Endothelial cell of umbilical vein (primary cell): ENCODE measurements around the gene USE1. TPM values are rescaled to one million over a fixed set of nuclear protein-coding genes. Genes with fewer than 3 reads are reported as not detected.

Experiments used
- BruUV-seq: library from RNA; stranded (reverse); fragments of 400-500 nt; replicated peaks from 2 replicates; lab custom pipeline; 2021; lab: Mats Ljungman, UMichigan
- CTCF ChIA-PET: fragments of 300-600, 350-600 bp; sonication (Branson Sonifier 250); formaldehyde crosslinking; loops from one replicate; lab custom pipeline; 2021; ENCODE audit warnings: antibody characterized with exemption, inconsistent platforms; lab: Charles Lee
- POLR2A ChIA-PET: fragments of 300-600, 350-600 bp; sonication (Branson Sonifier 250); formaldehyde crosslinking; loops from one replicate; lab custom pipeline; 2021; ENCODE audit warnings: antibody characterized with exemption, inconsistent platforms; lab: Charles Lee
- DNase-seq: peaks from one replicate; pipeline ENCODE4 v3.0.0-alpha.2; 2011; ENCODE audit warnings: low read depth, low spot score
- FAIRE-seq: peaks from 2 replicates; lab custom pipeline; 2011; peaks lifted over from hg19 to GRCh38; lab: Jason Lieb, UNC
- H2AFZ ChIP-seq: 2 replicates; pipeline ENCODE4 v1.6.0; 2012; ENCODE audit warnings: low read depth, low read length, control low read depth, inconsistent platforms
- H3K27ac ChIP-seq: 2 replicates; pipeline ENCODE4 v1.5.1; 2011; ENCODE audit warnings: low read depth, mild to moderate bottlenecking, control low read depth, low read length, moderate library complexity; ENCODE audit not compliant: insufficient read depth
- H3K27me3 ChIP-seq, 2 experiments: 2 replicates each; pipeline versions ENCODE4 v1.6.0 to v1.6.1; 2011; ENCODE audit warnings: low read length in 2 of 2, mixed read lengths in 1 of 2; ENCODE audit not compliant: control insufficient read depth in 2 of 2, insufficient read depth in 2 of 2
- H3K36me3 ChIP-seq, 2 experiments: 2 replicates in 1 of 2; 3 replicates in 1 of 2; pipeline ENCODE4 v1.5.1; 2011; ENCODE audit warnings: low read length in 2 of 2, mild to moderate bottlenecking in 1 of 2, moderate library complexity in 1 of 2; ENCODE audit not compliant: control insufficient read depth in 2 of 2, insufficient read depth in 2 of 2; ENCODE audit errors: extremely low read depth in 1 of 2
- H3K4me1 ChIP-seq: 3 replicates; pipeline ENCODE4 v1.5.1; 2011; ENCODE audit warnings: mild to moderate bottlenecking, low read length; ENCODE audit not compliant: control insufficient read depth, insufficient read depth; ENCODE audit errors: extremely low read depth
- H3K4me2 ChIP-seq: 2 replicates; pipeline ENCODE4 v1.6.1; 2011; ENCODE audit warnings: low read length, control low read depth, mixed read lengths; ENCODE audit not compliant: insufficient read depth
- H3K4me3 ChIP-seq, 3 experiments: fragments of 200-600 bp in 1 of 3; sonication (generic), shearing (Covaris generic) in 1 of 3; replicated peaks in 1 of 3; 2 replicates each; pipeline ENCODE4 v1.5.1; 2011 to 2016; ENCODE audit warnings: control low read depth in 3 of 3, low read length in 3 of 3, mild to moderate bottlenecking in 2 of 3, inconsistent platforms in 1 of 3, low read depth in 1 of 3, moderate library complexity in 1 of 3; ENCODE audit not compliant: insufficient read depth in 1 of 3
- H3K79me2 ChIP-seq: 2 replicates; pipeline ENCODE4 v1.6.0; 2012; ENCODE audit warnings: low read length, inconsistent platforms; ENCODE audit not compliant: control insufficient read depth, insufficient read depth
- H3K9ac ChIP-seq: replicated peaks from 2 replicates; pipeline ENCODE3; 2011; ENCODE audit warnings: low read length, control low read depth; ENCODE audit not compliant: insufficient read depth; ENCODE audit errors: extremely low read depth
- H3K9me1 ChIP-seq: replicated peaks from 3 replicates; pipeline ENCODE4 v1.6.0; 2011; ENCODE audit warnings: mild to moderate bottlenecking, low read length; ENCODE audit not compliant: control insufficient read depth, insufficient read depth; ENCODE audit errors: extremely low read depth
- H3K9me3 ChIP-seq: replicated peaks from 2 replicates; pipeline ENCODE4 v1.5.1; 2012; ENCODE audit warnings: low read length, inconsistent platforms; ENCODE audit not compliant: control insufficient read depth, insufficient read depth
- H4K20me1 ChIP-seq: replicated peaks from 2 replicates; pipeline ENCODE3; 2011; ENCODE audit warnings: mild to moderate bottlenecking, low read length; ENCODE audit not compliant: control insufficient read depth, insufficient read depth; ENCODE audit errors: extremely low read depth
- EZH2 ChIP-seq: IDR thresholded peaks from 2 replicates; pipeline ENCODE4 v1.6.1; 2012; ENCODE audit warnings: borderline replicate concordance, low read depth, mild to moderate bottlenecking, moderate library complexity, low read length, inconsistent platforms; ENCODE audit not compliant: severe bottlenecking
- FOS ChIP-seq: IDR thresholded peaks from 2 replicates; pipeline ENCODE4 v1.6.1; 2011; ENCODE audit warnings: mild to moderate bottlenecking, low read length, moderate library complexity, borderline replicate concordance; ENCODE audit not compliant: insufficient read depth
- GATA2 ChIP-seq: IDR thresholded peaks from 2 replicates; pipeline ENCODE4 v1.7.0; 2011; ENCODE audit warnings: low read depth, mild to moderate bottlenecking, moderate library complexity, mixed read lengths, low read length; ENCODE audit not compliant: insufficient read length, insufficient read depth
- JUN ChIP-seq: IDR thresholded peaks from 2 replicates; pipeline ENCODE4 v1.6.1; 2011; ENCODE audit warnings: borderline replicate concordance, low read depth; ENCODE audit not compliant: insufficient read length, insufficient read depth
- MYC ChIP-seq: IDR thresholded peaks from one replicate; pipeline ENCODE4 v1.6.1; 2011; ENCODE audit warnings: mild to moderate bottlenecking, low read depth, low read length
- POLR2A ChIP-seq: IDR thresholded peaks from 2 replicates; pipeline ENCODE4 v1.6.1; 2012; ENCODE audit warnings: low read depth, mild to moderate bottlenecking, control low read depth, low read length
- POLR2AphosphoS5 ChIP-seq: IDR thresholded peaks from 2 replicates; pipeline ENCODE4 v1.6.1; 2012; ENCODE audit warnings: low read depth, mild to moderate bottlenecking, control low read depth, low read length, moderate library complexity; ENCODE audit not compliant: insufficient read depth
- dilution Hi-C: fragments of 300-500 bp; cut with MboI; formaldehyde crosslinking; loops from one replicate; pipeline ENCODE4 v1.15.0; 2019; ENCODE audit warnings: low sequenced_read_pairs; ENCODE audit not compliant: extremely low pct_ligation_motif_present
- intact Hi-C: fragments of 100-400 bp; cut with micrococcal nuclease; formaldehyde crosslinking; loops from one replicate; pipeline ENCODE4 v1.10.0; 2022
- polyA plus RNA-seq, 4 experiments: library from polyadenylated mRNA; depleted of rRNA in 3 of 4; stranded (reverse) in 3 of 4; unstranded in 1 of 4; fragments of >200 nt; gene quantifications; 2 replicates each; pipeline versions ENCODE4 v1.2.1 to v1.2.3, GENCODE V29; 2011 to 2012; ENCODE audit warnings: missing spikeins in 1 of 4
- total RNA-seq: library from RNA; stranded (reverse); gene quantifications from 2 replicates; pipeline ENCODE4 v1.2.3, GENCODE V29; 2021
- TF ChIP-seq, protein P1 (sequence below), 2 donors: IDR thresholded peaks; 1 replicate in 1 of 2; 2 replicates in 1 of 2; pipeline ENCODE4 v1.5.1; 2011; ENCODE audit warnings: low read length in 2 of 2, mild to moderate bottlenecking in 2 of 2, moderate library complexity in 2 of 2, control low read depth in 1 of 2, inconsistent platforms in 1 of 2, low read depth in 1 of 2; ENCODE audit not compliant: insufficient read depth in 1 of 2; ENCODE audit errors: extremely low read depth in 1 of 2
- TF ChIP-seq, protein P2 (sequence below): IDR thresholded peaks from 2 replicates; pipeline ENCODE4 v1.6.1; 2011; ENCODE audit not compliant: insufficient read depth, insufficient read length

Gene USE1
- total and polyA plus RNA-seq, 2 donors (not counting 3 experiments of a cell fraction or from before 2014, with no cell fraction given) = 21.3 to 27.6 TPM

DNA sequence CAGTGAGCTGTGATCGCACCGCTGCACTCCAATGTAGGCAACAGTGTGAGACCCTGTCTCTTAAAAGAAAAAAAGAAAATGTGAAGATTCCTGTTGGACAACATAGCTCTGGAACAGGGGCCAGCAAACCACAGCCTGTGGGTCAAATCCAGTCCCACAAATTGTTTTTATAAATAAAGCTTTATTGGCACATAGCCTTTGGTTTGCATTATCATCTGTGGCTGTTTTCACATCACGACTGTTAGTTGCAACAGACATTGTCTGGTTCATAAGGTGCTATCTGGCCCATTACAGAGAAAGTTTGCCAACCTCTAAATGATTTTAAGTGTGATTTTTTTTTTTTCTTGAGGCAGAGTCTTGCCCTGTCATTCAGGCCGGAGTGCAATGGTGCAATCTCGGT lies 49.4 kb upstream of the USE1 start:
- no peak overlapping the region for H3K4me2 ChIP-seq
- ChIA-PET POLR2A (no interaction called here), CTCF (interaction anchor here (0.9 kb wide), 1 partner anchor 38 kb away, joined by 3 read pairs; no protein-coding TSS in a partner anchor)
- H4K20me1 ChIP-seq = no peaks in the 10 kb centered on the region
- dilution Hi-C loops (no loop called here), intact Hi-C loops (loop anchor here (1.0 kb wide), 1 partner anchor 62 kb away; no protein-coding TSS in a partner anchor)
- no peaks in the 10 kb centered on the region for H3K79me2 ChIP-seq
- H3K27me3 ChIP-seq = no peaks in the 10 kb centered on the region
- H3K9ac ChIP-seq = no peak overlapping the region
- no peak for DNase-seq
- H3K36me3 ChIP-seq = peaks cover 27 to 38% of the 10 kb centered on the region in 2 experiments
- no peak overlapping the region for H3K4me3 ChIP-seq
- no TSS peak for BruUV-seq
- no peak for TF ChIP-seq MYC
- TF ChIP-seq EZH2 = no peak
- no peak for TF ChIP-seq FOS
- TF ChIP-seq, protein P1, sequence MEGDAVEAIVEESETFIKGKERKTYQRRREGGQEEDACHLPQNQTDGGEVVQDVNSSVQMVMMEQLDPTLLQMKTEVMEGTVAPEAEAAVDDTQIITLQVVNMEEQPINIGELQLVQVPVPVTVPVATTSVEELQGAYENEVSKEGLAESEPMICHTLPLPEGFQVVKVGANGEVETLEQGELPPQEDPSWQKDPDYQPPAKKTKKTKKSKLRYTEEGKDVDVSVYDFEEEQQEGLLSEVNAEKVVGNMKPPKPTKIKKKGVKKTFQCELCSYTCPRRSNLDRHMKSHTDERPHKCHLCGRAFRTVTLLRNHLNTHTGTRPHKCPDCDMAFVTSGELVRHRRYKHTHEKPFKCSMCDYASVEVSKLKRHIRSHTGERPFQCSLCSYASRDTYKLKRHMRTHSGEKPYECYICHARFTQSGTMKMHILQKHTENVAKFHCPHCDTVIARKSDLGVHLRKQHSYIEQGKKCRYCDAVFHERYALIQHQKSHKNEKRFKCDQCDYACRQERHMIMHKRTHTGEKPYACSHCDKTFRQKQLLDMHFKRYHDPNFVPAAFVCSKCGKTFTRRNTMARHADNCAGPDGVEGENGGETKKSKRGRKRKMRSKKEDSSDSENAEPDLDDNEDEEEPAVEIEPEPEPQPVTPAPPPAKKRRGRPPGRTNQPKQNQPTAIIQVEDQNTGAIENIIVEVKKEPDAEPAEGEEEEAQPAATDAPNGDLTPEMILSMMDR (IDR thresholded peaks at IDR 0.05; ENCODE audit: extremely low read depth in 1 of 2, insufficient read depth in 1 of 2, low read depth in 1 of 2, low read length in 2 of 2) = no peak
- no peak for TF ChIP-seq GATA2
- TF ChIP-seq POLR2A = no peak
- no peak for TF ChIP-seq POLR2AphosphoS5
- TF ChIP-seq, protein P2, sequence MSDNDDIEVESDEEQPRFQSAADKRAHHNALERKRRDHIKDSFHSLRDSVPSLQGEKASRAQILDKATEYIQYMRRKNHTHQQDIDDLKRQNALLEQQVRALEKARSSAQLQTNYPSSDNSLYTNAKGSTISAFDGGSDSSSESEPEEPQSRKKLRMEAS = no peak
- TF ChIP-seq JUN = no peak
- no peak overlapping the region for H2AFZ ChIP-seq
- FAIRE-seq = no peak
- no peaks in the 10 kb centered on the region for H3K4me1 ChIP-seq
- no peak overlapping the region for H3K27ac ChIP-seq
- no peaks in the 10 kb centered on the region for H3K9me3 ChIP-seq
- no peaks in the 10 kb centered on the region for H3K9me1 ChIP-seq
